HEK293 (cell line): ENCODE results near the gene SUPT5H.

Experiments used
- BCL11A ChIP-seq: fragments of 450-650 bp; formaldehyde crosslinking; IDR thresholded peaks from 2 replicates; pipeline ENCODE4 v1.5.1; 2016; ENCODE audit warnings: low read depth, missing biosample characterization, missing genetic modification characterization
- BCL11B ChIP-seq: fragments of 450-650 bp; formaldehyde crosslinking; IDR thresholded peaks from 2 replicates; pipeline ENCODE4 v1.5.1; 2016; ENCODE audit warnings: low read depth, missing biosample characterization, missing genetic modification characterization
- HOXA7 ChIP-seq: sonication (generic); formaldehyde crosslinking; IDR thresholded peaks from 2 replicates; pipeline ENCODE4 v1.8.1; 2022; ENCODE audit warnings: missing genetic modification reagents, borderline replicate concordance
- MYNN ChIP-seq: fragments of 450-650 bp; formaldehyde crosslinking; IDR thresholded peaks from 2 replicates; pipeline ENCODE4 v1.5.1; 2016; ENCODE audit warnings: missing biosample characterization, missing genetic modification characterization, borderline replicate concordance
- OVOL3 ChIP-seq: fragments of 450-650 bp; formaldehyde crosslinking; IDR thresholded peaks from 2 replicates; pipeline ENCODE4 v1.5.1; 2016; ENCODE audit warnings: missing biosample characterization, missing genetic modification characterization
- PATZ1 ChIP-seq: fragments of 450-650 bp; formaldehyde crosslinking; IDR thresholded peaks from 2 replicates; pipeline ENCODE4 v1.5.1; 2016; ENCODE audit warnings: missing biosample characterization, missing genetic modification characterization
- SCRT2 ChIP-seq: fragments of 450-650 bp; formaldehyde crosslinking; IDR thresholded peaks from 2 replicates; pipeline ENCODE4 v1.5.1; 2016; ENCODE audit warnings: missing biosample characterization, missing genetic modification characterization
- SP2 ChIP-seq: fragments of 450-650 bp; formaldehyde crosslinking; IDR thresholded peaks from 2 replicates; pipeline ENCODE4 v1.5.1; 2016; ENCODE audit warnings: missing biosample characterization, missing genetic modification characterization
- SP3 ChIP-seq: fragments of 450-650 bp; formaldehyde crosslinking; IDR thresholded peaks from 2 replicates; pipeline ENCODE4 v1.5.1; 2016; ENCODE audit warnings: missing biosample characterization, missing genetic modification characterization
- ZBTB10 ChIP-seq: fragments of 450-650 bp; formaldehyde crosslinking; IDR thresholded peaks from 2 replicates; pipeline ENCODE4 v1.5.1; 2016; ENCODE audit warnings: missing biosample characterization, missing genetic modification characterization
- ZBTB17 ChIP-seq: fragments of 450-650 bp; formaldehyde crosslinking; IDR thresholded peaks from 2 replicates; pipeline ENCODE4 v1.5.1; 2016; ENCODE audit warnings: missing biosample characterization, missing genetic modification characterization
- ZNF157 ChIP-seq: fragments of 450-650 bp; formaldehyde crosslinking; IDR thresholded peaks from 2 replicates; pipeline ENCODE4 v1.5.1; 2016; ENCODE audit warnings: missing biosample characterization, missing genetic modification characterization
- ZNF175 ChIP-seq: fragments of 450-650 bp; formaldehyde crosslinking; IDR thresholded peaks from 2 replicates; pipeline ENCODE4 v1.5.1; 2016; ENCODE audit warnings: missing biosample characterization, missing genetic modification characterization
- ZNF18 ChIP-seq: fragments of 450-650 bp; formaldehyde crosslinking; IDR thresholded peaks from 2 replicates; pipeline ENCODE4 v1.5.1; 2016; ENCODE audit warnings: missing biosample characterization, missing genetic modification characterization
- ZNF2 ChIP-seq: fragments of 450-650 bp; formaldehyde crosslinking; IDR thresholded peaks from 2 replicates; pipeline ENCODE4 v1.5.1; 2016; ENCODE audit warnings: missing biosample characterization, missing genetic modification characterization
- ZNF223 ChIP-seq: fragments of 450-650 bp; formaldehyde crosslinking; IDR thresholded peaks from 2 replicates; pipeline ENCODE4 v1.5.1; 2016; ENCODE audit warnings: missing biosample characterization, missing genetic modification characterization
- ZNF324 ChIP-seq: fragments of 450-650 bp; formaldehyde crosslinking; IDR thresholded peaks from 2 replicates; pipeline ENCODE4 v1.5.1; 2016; ENCODE audit warnings: missing biosample characterization, missing genetic modification characterization
- ZNF362 ChIP-seq: fragments of 450-650 bp; formaldehyde crosslinking; IDR thresholded peaks from 2 replicates; pipeline ENCODE4 v1.5.1; 2016; ENCODE audit warnings: missing biosample characterization, missing genetic modification characterization
- ZNF394 ChIP-seq: fragments of 450-650 bp; formaldehyde crosslinking; IDR thresholded peaks from 2 replicates; pipeline ENCODE4 v1.5.1; 2016; ENCODE audit warnings: missing biosample characterization, missing genetic modification characterization, mild to moderate bottlenecking, moderate library complexity, borderline replicate concordance
- ZNF561 ChIP-seq: fragments of 450-650 bp; IDR thresholded peaks from 2 replicates; pipeline ENCODE4 v1.5.1; 2018; ENCODE audit warnings: missing biosample characterization, missing genetic modification characterization, borderline replicate concordance
- ZNF626 ChIP-seq: fragments of 450-650 bp; sonication (Bioruptor Pico); formaldehyde crosslinking; IDR thresholded peaks from 2 replicates; pipeline ENCODE4 v1.5.1; 2018; ENCODE audit warnings: missing biosample characterization, missing genetic modification characterization, inconsistent platforms
- ZNF639 ChIP-seq: fragments of 450-650 bp; formaldehyde crosslinking; IDR thresholded peaks from 2 replicates; pipeline ENCODE4 v1.5.1; 2016; ENCODE audit warnings: missing biosample characterization, missing genetic modification characterization
- ZNF645 ChIP-seq: fragments of 450-650 bp; formaldehyde crosslinking; IDR thresholded peaks from 2 replicates; pipeline ENCODE4; 2016; ENCODE audit warnings: missing biosample characterization, missing genetic modification characterization
- ZNF670 ChIP-seq: fragments of 450-650 bp; formaldehyde crosslinking; IDR thresholded peaks from 2 replicates; pipeline ENCODE4 v1.5.1; 2016; ENCODE audit warnings: missing biosample characterization, missing genetic modification characterization, low read depth
- ZNF692 ChIP-seq: fragments of 450-650 bp; formaldehyde crosslinking; IDR thresholded peaks from 2 replicates; pipeline ENCODE4 v1.5.1; 2016; ENCODE audit warnings: missing biosample characterization, missing genetic modification characterization
- ZNF701 ChIP-seq: fragments of 450-650 bp; formaldehyde crosslinking; IDR thresholded peaks from 2 replicates; pipeline ENCODE4 v1.5.1; 2016; ENCODE audit warnings: missing biosample characterization, missing genetic modification characterization
- ZNF843 ChIP-seq: fragments of 450-650 bp; formaldehyde crosslinking; IDR thresholded peaks from 2 replicates; pipeline ENCODE4 v1.5.1; 2016; ENCODE audit warnings: missing biosample characterization, missing genetic modification characterization

The SUPT5H gene

GRCh38 chr19:39407660-39408391 lies 37.6 kb upstream of the SUPT5H start (continued):
- TF ChIP-seq ZNF2 (tag by site-specific recombination) (no peak), ZNF701 (tag by site-specific recombination) (no peak), SP2 (no peak; the same call in 1 of the 2 replicates), ZNF324 (no peak), ZNF362 (no peak), ZNF223 (no peak), BCL11B (tag by site-specific recombination) (peak; percentile 38; the same call in 1 of the 2 replicates), HOXA7 (no peak), PATZ1 (tag by site-specific recombination) (no peak; the same call in none of the 2 replicates), ZNF561 (tag by site-specific recombination) (no peak), MYNN (tag by site-specific recombination) (no peak), ZNF157 (tag by site-specific recombination) (no peak), ZNF175 (tag by site-specific recombination) (no peak), ZNF645 (tag by site-specific recombination) (no peak), ZBTB17 (tag by site-specific recombination) (no peak), ZNF18 (tag by site-specific recombination) (no peak), OVOL3 (no peak), ZNF843 (tag by site-specific recombination) (no peak), BCL11A (no peak), ZNF639 (tag by site-specific recombination) (no peak), SP3 (tag by site-specific recombination) (no peak), SCRT2 (tag by site-specific recombination) (peak; percentile 35; the same call in 1 of the 2 replicates), ZNF394 (tag by site-specific recombination) (peak; percentile 21; the same call in 1 of the 2 replicates), ZNF692 (tag by site-specific recombination) (no peak), ZNF670 (tag by site-specific recombination) (no peak), ZBTB10 (tag by site-specific recombination) (0 out of 2 replicates have a peak, but pooled peaks have one; percentile 11), ZNF626 (tag by site-specific recombination) (no peak)
